K562 (cell line): ENCODE results near the gene APBB2. TPM values are rescaled to one million over a fixed set of nuclear protein-coding genes. Genes with fewer than 3 reads are reported as not detected.

Experiments used
- CHD4 ChIP-seq: fragments of 200-600 bp; sonication (generic); IDR thresholded peaks from 3 replicates; pipeline ENCODE4 v1.6.1; 2012; ENCODE audit warnings: low read depth, mild to moderate bottlenecking, mixed read lengths, low read length, inconsistent platforms; ENCODE audit not compliant: insufficient read depth, insufficient replicate concordance, poor library complexity, severe bottlenecking
- FOS ChIP-seq: IDR thresholded peaks from 3 replicates; pipeline ENCODE4 v1.6.1; 2011; ENCODE audit not compliant: insufficient read length; ENCODE audit errors: extremely low read depth
- HINFP ChIP-seq: fragments of 450-650 bp; conservative IDR thresholded peaks from 2 replicates; pipeline ENCODE4 v1.6.1; 2016; ENCODE audit warnings: missing genetic modification characterization, low read depth, mild to moderate bottlenecking, control low read depth, missing compliant biosample characterization
- MAFF ChIP-seq: IDR thresholded peaks from 2 replicates; pipeline ENCODE4 v1.6.1; 2012; ENCODE audit warnings: low read length, improper control_type of control experiment
- NCOR1 ChIP-seq: fragments of 450-650 bp; IDR thresholded peaks from 2 replicates; pipeline ENCODE4 v1.6.1; 2016; ENCODE audit warnings: mild to moderate bottlenecking, moderate library complexity
- POU5F1 ChIP-seq: fragments of 150-350 bp; IDR thresholded peaks from 2 replicates; pipeline ENCODE4 v1.6.1; 2014; ENCODE audit warnings: borderline replicate concordance, low read length, low read depth, mild to moderate bottlenecking; ENCODE audit not compliant: partially characterized antibody
- SUPT5H ChIP-seq: fragments of 450-650 bp; IDR thresholded peaks from 2 replicates; pipeline ENCODE4 v1.6.1; 2016
- polyA plus RNA-seq, 8 experiments: library from polyadenylated mRNA; depleted of rRNA in 4 of 8; stranded (reverse) in 5 of 8; unstranded in 3 of 8; fragments of >200 nt; fragmentation: Nextera tagmentation in 2 of 8; fragmentation: Illumina TruSeq in 1 of 8; extraction: Ambion mirVana in 2 of 8; extraction: Trizol in 1 of 8; gene quantifications; 2 replicates each; pipeline versions ENCODE4 v1.2.1 to v1.2.3, GENCODE V29; 2011 to 2014; ENCODE audit warnings: inconsistent platforms in 1 of 8, missing spikeins in 1 of 8
- total RNA-seq, 7 experiments: library from RNA; depleted of rRNA in 6 of 7; stranded (reverse); fragments of >200 nt in 6 of 7; fragmentation: Illumina TruSeq in 2 of 7; extraction: Trizol in 2 of 7; gene quantifications; 2 replicates each; pipeline versions ENCODE4 v1.2.1 to v1.2.3, GENCODE V29; 2011 to 2021; ENCODE audit warnings: low replicate concordance in 1 of 7
- TF ChIP-seq, protein P1 (sequence below): fragments of 250-450 bp; sonication (Bioruptor Pico); IDR thresholded peaks from 2 replicates; pipeline ENCODE4 v1.4.0; 2020; ENCODE audit warnings: mild to moderate bottlenecking, moderate library complexity, borderline replicate concordance

Gene APBB2
- total and polyA plus RNA-seq, 9 of the 15 experiments (the other 6 are each of a cell fraction or from before 2014, with no cell fraction given), result 0.08 to 2.1 (median 1.4) TPM

DNA sequence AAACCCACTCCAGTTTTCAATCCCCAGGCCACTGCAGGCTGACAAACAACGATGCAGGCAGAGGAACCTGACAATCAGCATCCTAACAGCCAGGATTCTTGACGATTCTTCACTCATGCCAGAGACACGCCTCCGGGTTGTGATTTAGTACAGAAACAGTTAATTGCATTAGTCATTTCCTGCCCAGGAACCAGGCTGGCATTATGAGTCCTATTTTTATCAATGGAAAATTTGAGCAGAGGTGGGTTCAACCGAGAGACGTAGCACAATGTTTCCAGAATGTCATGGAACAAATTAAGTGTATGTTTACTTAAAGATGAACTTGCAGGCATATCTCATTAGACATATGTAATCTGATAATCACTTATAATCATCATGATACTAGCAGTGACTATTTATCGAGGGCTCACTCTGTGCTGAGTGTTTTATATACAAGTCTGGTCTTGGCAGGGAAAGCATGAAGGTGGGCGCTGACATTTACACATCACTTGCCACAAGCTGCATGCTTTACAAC lies 304.9 kb downstream of the APBB2 start (continued):
- no peak for TF ChIP-seq CHD4
- no peak for TF ChIP-seq MAFF
- TF ChIP-seq NCOR1, result no peak
- no peak for TF ChIP-seq POU5F1
- no peak for TF ChIP-seq HINFP (tag)
- TF ChIP-seq FOS, result no peak
- TF ChIP-seq, protein P1, sequence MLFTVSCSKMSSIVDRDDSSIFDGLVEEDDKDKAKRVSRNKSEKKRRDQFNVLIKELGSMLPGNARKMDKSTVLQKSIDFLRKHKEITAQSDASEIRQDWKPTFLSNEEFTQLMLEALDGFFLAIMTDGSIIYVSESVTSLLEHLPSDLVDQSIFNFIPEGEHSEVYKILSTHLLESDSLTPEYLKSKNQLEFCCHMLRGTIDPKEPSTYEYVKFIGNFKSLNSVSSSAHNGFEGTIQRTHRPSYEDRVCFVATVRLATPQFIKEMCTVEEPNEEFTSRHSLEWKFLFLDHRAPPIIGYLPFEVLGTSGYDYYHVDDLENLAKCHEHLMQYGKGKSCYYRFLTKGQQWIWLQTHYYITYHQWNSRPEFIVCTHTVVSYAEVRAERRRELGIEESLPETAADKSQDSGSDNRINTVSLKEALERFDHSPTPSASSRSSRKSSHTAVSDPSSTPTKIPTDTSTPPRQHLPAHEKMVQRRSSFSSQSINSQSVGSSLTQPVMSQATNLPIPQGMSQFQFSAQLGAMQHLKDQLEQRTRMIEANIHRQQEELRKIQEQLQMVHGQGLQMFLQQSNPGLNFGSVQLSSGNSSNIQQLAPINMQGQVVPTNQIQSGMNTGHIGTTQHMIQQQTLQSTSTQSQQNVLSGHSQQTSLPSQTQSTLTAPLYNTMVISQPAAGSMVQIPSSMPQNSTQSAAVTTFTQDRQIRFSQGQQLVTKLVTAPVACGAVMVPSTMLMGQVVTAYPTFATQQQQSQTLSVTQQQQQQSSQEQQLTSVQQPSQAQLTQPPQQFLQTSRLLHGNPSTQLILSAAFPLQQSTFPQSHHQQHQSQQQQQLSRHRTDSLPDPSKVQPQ, result no peak
- TF ChIP-seq SUPT5H, result no peak
- TF ChIP-seq, all 486 proteins: peak for 0
